ENCODE measurements around the gene NPAS3.

- TF ChIP-seq CTCF (IDR thresholded peaks at IDR 0.05; ENCODE audit: low read length): no peak
- TF ChIP-seq EZH2 (optimal IDR thresholded peaks at IDR 0.05; ENCODE audit: low read depth, low read length): no peak
Measured at GRCh38 chr14:33716921-33717320, 778.2 kb downstream of the NPAS3 start.
